Mesendoderm (in vitro differentiated cells): ENCODE results near the gene FUT2.

ENCODE experiments used
- DNase-seq: peaks from one replicate; pipeline ENCODE4 v3.0.0; 2013
- H2AK5ac ChIP-seq: 2 replicates; pipeline ENCODE4 v1.6.1; 2013; ENCODE audit warnings: low read length, inconsistent platforms
- H2BK120ac ChIP-seq: 2 replicates; pipeline ENCODE4 v1.6.1; 2013; ENCODE audit warnings: low read depth, mild to moderate bottlenecking, low read length, moderate library complexity, mixed read lengths
- H2BK15ac ChIP-seq: replicated peaks from 2 replicates; pipeline ENCODE4 v1.6.1; 2013; ENCODE audit warnings: low read depth, mild to moderate bottlenecking, moderate library complexity
- H2BK5ac ChIP-seq: 2 replicates; pipeline ENCODE4 v1.6.1; 2013; ENCODE audit warnings: low read length, inconsistent platforms
- H3K18ac ChIP-seq: 2 replicates; pipeline ENCODE4 v1.6.1; 2013; ENCODE audit warnings: mild to moderate bottlenecking, low read length, mixed read lengths
- H3K23ac ChIP-seq: one replicate; pipeline ENCODE4 v1.6.1; 2013; ENCODE audit warnings: low read length
- H3K27ac ChIP-seq: 2 replicates; pipeline ENCODE4 v1.5.1; 2013; ENCODE audit warnings: low read depth, mild to moderate bottlenecking, inconsistent platforms, low read length, moderate library complexity
- H3K27me3 ChIP-seq: 2 replicates; pipeline ENCODE4 v1.6.1; 2013; ENCODE audit warnings: low read length, control low read depth, mild to moderate bottlenecking, inconsistent platforms; ENCODE audit not compliant: insufficient read depth, poor library complexity
- H3K36me3 ChIP-seq: 2 replicates; pipeline ENCODE4 v1.6.1; 2013; ENCODE audit warnings: low read length, inconsistent platforms; ENCODE audit not compliant: control insufficient read depth, insufficient read depth
- H3K4ac ChIP-seq: one replicate; pipeline ENCODE4 v1.6.1; 2013; ENCODE audit warnings: low read depth, mild to moderate bottlenecking, low read length, moderate library complexity
- H3K4me1 ChIP-seq: 2 replicates; pipeline ENCODE4 v1.6.1; 2013; ENCODE audit warnings: low read depth, low read length, inconsistent platforms; ENCODE audit not compliant: control insufficient read depth
- H3K4me2 ChIP-seq: 2 replicates; pipeline ENCODE4 v1.6.1; 2013; ENCODE audit warnings: low read length
- H3K4me3 ChIP-seq: 2 replicates; pipeline ENCODE4 v1.5.1; 2013; ENCODE audit warnings: mild to moderate bottlenecking, low read length
- H3K56ac ChIP-seq: one replicate; pipeline ENCODE4 v1.6.1; 2013; ENCODE audit warnings: low read length
- H3K79me1 ChIP-seq: 2 replicates; pipeline ENCODE4 v1.6.1; 2013; ENCODE audit warnings: low read length, inconsistent platforms
- H3K79me2 ChIP-seq: 2 replicates; pipeline ENCODE4 v1.6.1; 2013; ENCODE audit warnings: mild to moderate bottlenecking, low read length; ENCODE audit not compliant: control insufficient read depth, insufficient read depth
- H3K9ac ChIP-seq: 2 replicates; pipeline ENCODE4 v1.6.1; 2013; ENCODE audit warnings: low read length, inconsistent platforms
- H4K5ac ChIP-seq: one replicate; pipeline ENCODE4 v1.6.1; 2013; ENCODE audit warnings: low read length
- H4K8ac ChIP-seq: one replicate; pipeline ENCODE4 v1.6.1; 2013; ENCODE audit warnings: low read depth, mild to moderate bottlenecking, control low read depth, low read length, moderate library complexity
- WGBS: extraction: QIAGEN DNeasy Blood & Tissue Kit; methylation state at CpG from one replicate; pipeline ENCODE4 v1.1.7; 2013; ENCODE audit warnings: low lambda C conversion rate, missing lambda C conversion rate; ENCODE audit not compliant: insufficient coverage; ENCODE audit errors: extremely low coverage; 5-methylcytosine and 5-hydroxymethylcytosine counted together

Gene FUT2

DNA sequence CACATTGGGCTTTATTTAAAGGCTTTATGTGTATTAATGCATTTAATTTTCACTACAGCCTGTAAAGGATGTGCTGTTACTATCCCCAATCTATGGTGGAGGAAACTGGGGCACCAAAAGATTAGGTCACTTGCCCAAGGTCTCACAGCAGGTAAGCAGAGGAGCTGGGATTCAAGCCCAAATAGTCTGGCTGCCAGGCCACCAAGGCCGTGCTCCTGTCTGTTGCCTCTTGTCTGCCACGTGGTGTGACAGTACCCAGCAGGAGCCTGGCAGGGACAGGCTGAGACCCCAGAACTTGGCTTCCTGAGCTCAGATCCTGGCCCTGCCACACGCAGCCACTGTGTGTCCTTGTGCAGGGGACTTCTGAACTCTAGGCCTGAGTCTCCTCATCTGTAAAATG, 27.4 kb upstream of the FUT2 start:
- H3K27ac ChIP-seq, result no peak overlapping the region
- no peak for DNase-seq
- no CpG with 5 or more reads among the region's 3 CpGs for WGBS

DNA sequence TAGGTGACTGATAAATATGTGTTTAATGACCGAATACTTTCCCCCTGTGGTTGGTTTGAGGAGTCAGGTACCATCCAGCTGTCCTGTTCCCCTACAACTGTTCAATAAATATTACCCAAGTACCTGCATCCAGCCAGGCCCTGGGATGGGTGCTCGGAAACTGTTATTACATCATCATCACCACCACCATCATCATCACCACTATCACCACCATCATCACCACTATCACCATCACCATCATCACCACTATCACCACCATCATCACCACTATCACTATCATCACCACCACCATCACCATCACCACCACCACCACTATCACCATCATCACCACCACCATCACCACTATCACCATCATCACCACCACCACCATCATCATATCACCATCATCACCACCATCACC, 27.0 kb upstream of the FUT2 start:
- no CpG with 5 or more reads among the region's 2 CpGs for WGBS
- no peak overlapping the region for H3K4me3 ChIP-seq

More for the DNA sequence above, 27.4 kb upstream of the FUT2 start:
- Histone ChIP-seq H3K4me3 (no peak overlapping the region), H3K9ac (no peak overlapping the region), H3K4me2 (no peak overlapping the region), H3K79me2 (no peaks in the 10 kb centered on the region), H2BK15ac (no peak overlapping the region), H3K36me3 (no peaks in the 10 kb centered on the region), H3K27me3 (no peaks in the 10 kb centered on the region), H3K79me1 (no peaks in the 10 kb centered on the region), H3K23ac (no peak overlapping the region), H2BK5ac (no peak overlapping the region), H4K8ac (no peak overlapping the region), H3K18ac (no peak overlapping the region), H2BK120ac (no peak overlapping the region), H3K4ac (no peak overlapping the region), H3K4me1 (no peaks in the 10 kb centered on the region), H2AK5ac (no peak overlapping the region), H3K56ac (no peak overlapping the region), H4K5ac (no peak overlapping the region)

DNA sequence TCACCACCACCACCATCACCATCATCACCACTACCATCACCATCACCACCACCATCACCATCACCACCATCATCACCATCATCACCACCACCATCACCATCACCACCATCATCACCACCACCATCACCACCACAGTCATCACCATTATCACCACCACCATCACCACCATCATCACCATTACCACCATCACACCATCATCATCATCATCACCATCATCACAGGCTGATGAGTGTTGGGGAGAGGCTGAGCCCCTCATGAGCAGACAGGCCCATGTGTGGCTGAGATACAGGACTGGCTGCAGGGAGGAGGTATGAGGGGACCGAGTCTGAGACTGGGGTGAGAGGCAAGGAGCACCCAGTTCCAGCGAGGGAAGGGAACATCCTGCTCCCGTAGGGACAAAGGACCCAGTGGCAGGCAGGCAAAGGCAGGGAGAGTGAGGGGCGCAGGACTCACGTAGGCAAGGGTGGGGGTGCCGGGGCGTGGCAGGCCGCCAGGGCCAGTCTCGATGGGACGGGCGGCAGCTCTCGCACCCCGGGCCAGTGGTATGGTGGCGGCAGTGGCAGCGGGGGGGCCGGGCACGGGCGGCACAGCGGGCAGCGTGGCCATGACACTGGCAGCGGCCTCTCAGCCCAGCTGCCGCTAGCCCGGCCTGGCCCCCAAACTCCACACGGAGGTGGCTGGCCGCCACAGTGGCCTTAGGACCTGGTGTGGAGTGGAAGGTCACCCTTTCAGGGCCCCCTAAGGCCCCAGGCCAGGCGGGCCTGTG, 25.7 kb upstream of the FUT2 start:
- no peak overlapping the region for H3K4ac ChIP-seq
- H3K23ac ChIP-seq, result no peak overlapping the region
- H3K18ac ChIP-seq, result no peak overlapping the region
- no peak overlapping the region for H2BK120ac ChIP-seq
- no peaks in the 10 kb centered on the region for H3K36me3 ChIP-seq
- H2BK5ac ChIP-seq, result no peak overlapping the region
- no peak overlapping the region for H3K4me3 ChIP-seq
- no peak overlapping the region for H4K5ac ChIP-seq
- no peaks in the 10 kb centered on the region for H3K27me3 ChIP-seq
- H3K4me2 ChIP-seq, result no peak overlapping the region
- no peaks in the 10 kb centered on the region for H3K79me1 ChIP-seq
- no peaks in the 10 kb centered on the region for H3K79me2 ChIP-seq
- H3K27ac ChIP-seq, result no peak overlapping the region
- H3K9ac ChIP-seq, result no peak overlapping the region
- H3K56ac ChIP-seq, result no peak overlapping the region
- H4K8ac ChIP-seq, result no peak overlapping the region
- H2AK5ac ChIP-seq, result no peak overlapping the region
- no peak for DNase-seq
- WGBS, result no CpG with 5 or more reads among the region's 26 CpGs
- H3K4me1 ChIP-seq, result no peaks in the 10 kb centered on the region
- no peak overlapping the region for H2BK15ac ChIP-seq

More for the DNA sequence above, 27.0 kb upstream of the FUT2 start:
- Histone ChIP-seq H2BK120ac (no peak overlapping the region), H3K36me3 (no peaks in the 10 kb centered on the region), H3K27me3 (no peaks in the 10 kb centered on the region), H3K56ac (no peak overlapping the region), H4K8ac (no peak overlapping the region), H2BK15ac (no peak overlapping the region), H3K4ac (no peak overlapping the region), H3K4me1 (no peaks in the 10 kb centered on the region), H3K27ac (no peak overlapping the region), H3K18ac (no peak overlapping the region), H4K5ac (no peak overlapping the region), H3K79me1 (no peaks in the 10 kb centered on the region), H2BK5ac (no peak overlapping the region), H3K9ac (no peak overlapping the region), H2AK5ac (no peak overlapping the region), H3K23ac (no peak overlapping the region), H3K79me2 (no peaks in the 10 kb centered on the region), H3K4me2 (no peak overlapping the region)
- no peak for DNase-seq

DNA sequence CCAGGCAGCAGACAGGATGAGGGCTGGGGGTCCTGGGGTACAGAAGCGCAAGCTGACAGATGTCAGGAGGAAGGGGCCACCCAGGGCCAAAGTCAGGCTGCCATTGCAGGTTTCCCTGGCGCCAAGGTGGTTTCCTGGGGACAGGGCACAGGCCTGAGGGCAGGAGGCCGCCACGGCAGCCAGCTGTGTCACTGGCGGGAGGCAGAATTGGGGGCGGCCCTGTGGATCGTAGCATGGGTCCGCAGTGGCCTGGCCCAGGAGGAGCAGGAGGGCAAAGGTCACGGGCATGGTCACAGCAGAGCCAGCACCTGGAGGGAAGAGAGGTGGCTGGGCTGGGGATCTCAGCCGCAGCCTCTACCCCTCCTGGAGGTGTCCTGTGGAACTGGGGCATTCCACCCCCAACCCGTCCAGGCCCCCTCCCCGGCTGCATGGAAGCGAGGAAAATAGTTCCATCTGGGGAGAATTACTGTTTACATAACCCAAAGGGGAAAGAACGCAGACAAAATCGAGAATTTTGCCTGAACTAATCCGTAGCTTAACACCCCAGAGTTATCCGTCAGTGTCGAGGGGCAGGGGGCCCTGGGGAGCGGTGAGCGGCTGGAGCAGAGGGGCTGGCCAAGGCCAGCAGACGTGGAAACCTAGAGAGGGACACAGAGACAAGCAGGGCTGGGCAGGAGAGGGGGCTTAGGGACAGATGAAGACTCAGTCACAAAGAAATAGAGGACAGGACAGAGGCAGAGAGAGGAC, 24.9 kb upstream of the FUT2 start:
- no peaks in the 10 kb centered on the region for H3K36me3 ChIP-seq
- no peak overlapping the region for H3K4me2 ChIP-seq
- no peak for DNase-seq

DNA sequence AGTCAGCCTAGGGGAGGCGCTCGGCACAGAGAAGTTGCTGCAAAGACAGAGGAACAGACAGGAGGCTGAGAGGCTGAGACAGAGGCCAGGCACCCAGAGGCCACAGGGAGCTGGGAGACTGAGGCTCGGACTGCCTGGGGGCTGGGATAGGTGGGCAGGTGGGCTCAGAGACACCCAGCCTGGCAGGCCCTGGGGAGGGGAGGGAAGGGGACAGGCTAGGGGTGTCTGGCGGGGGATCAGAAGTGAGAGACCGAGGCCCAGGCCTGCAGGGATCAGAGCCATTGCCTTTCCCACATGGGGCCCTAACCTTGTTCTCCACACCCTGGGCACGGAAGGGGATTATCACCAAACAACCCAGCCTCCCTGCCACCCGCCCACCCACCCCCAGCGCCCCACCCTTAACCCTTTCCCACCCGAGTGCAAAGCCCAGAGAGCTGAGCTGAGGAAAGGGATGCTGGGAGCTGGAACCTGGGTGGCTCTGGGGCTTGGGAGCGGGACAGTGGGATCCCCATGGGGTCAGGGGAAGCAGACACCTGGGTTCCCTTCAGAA, 24.2 kb upstream of the FUT2 start:
- H3K36me3 ChIP-seq, result no peaks in the 10 kb centered on the region
- H3K4ac ChIP-seq, result no peak overlapping the region
- no peak overlapping the region for H2BK5ac ChIP-seq
- no peak overlapping the region for H2BK120ac ChIP-seq
- no peaks in the 10 kb centered on the region for H3K27me3 ChIP-seq
- no peak overlapping the region for H3K4me2 ChIP-seq
- H4K5ac ChIP-seq, result no peak overlapping the region
- DNase-seq, result no peak
- H3K4me1 ChIP-seq, result no peaks in the 10 kb centered on the region
- no peak overlapping the region for H3K56ac ChIP-seq
- no peak overlapping the region for H2AK5ac ChIP-seq
- H3K79me2 ChIP-seq, result no peaks in the 10 kb centered on the region
- no peak overlapping the region for H3K4me3 ChIP-seq
- no peak overlapping the region for H3K18ac ChIP-seq
- no peak overlapping the region for H3K23ac ChIP-seq
- no peak overlapping the region for H2BK15ac ChIP-seq
- no peak overlapping the region for H4K8ac ChIP-seq
- no peak overlapping the region for H3K27ac ChIP-seq
- no CpG with 5 or more reads among the region's 10 CpGs for WGBS
- no peaks in the 10 kb centered on the region for H3K79me1 ChIP-seq
- H3K9ac ChIP-seq, result no peak overlapping the region

More for the DNA sequence above, 24.9 kb upstream of the FUT2 start:
- no peak overlapping the region for H2BK120ac ChIP-seq
- no peak overlapping the region for H2BK5ac ChIP-seq
- H3K56ac ChIP-seq, result no peak overlapping the region
- H3K27ac ChIP-seq, result no peak overlapping the region
- H4K8ac ChIP-seq, result no peak overlapping the region
- no peak overlapping the region for H3K23ac ChIP-seq
- no peak overlapping the region for H3K4me3 ChIP-seq
- H3K9ac ChIP-seq, result no peak overlapping the region
- H4K5ac ChIP-seq, result no peak overlapping the region
- H2BK15ac ChIP-seq, result no peak overlapping the region
- H3K18ac ChIP-seq, result no peak overlapping the region
- no peak overlapping the region for H3K4ac ChIP-seq
- H3K4me1 ChIP-seq, result no peaks in the 10 kb centered on the region
- H3K27me3 ChIP-seq, result no peaks in the 10 kb centered on the region
- H2AK5ac ChIP-seq, result no peak overlapping the region
- no peaks in the 10 kb centered on the region for H3K79me1 ChIP-seq
- no CpG with 5 or more reads among the region's 21 CpGs for WGBS
- no peaks in the 10 kb centered on the region for H3K79me2 ChIP-seq
